HG03066 (cell line): ENCODE measurements around the gene ARMH1.
"Not testable (repeated sequence)": the region's sequence is repeated elsewhere in the genome, so short reads cannot be mapped to it uniquely, and the experiment has no call there.

Experiments
- ATAC-seq: cut with Tn5 transposase; IDR thresholded peaks from one replicate; pipeline ENCODE4 v1.9.1; 2021; ENCODE audit warnings: low read depth; ENCODE audit not compliant: unreplicated experiment

The ARMH1 gene

GRCh38 chr1:44664730-44665370 is 9.7 kb upstream of the ARMH1 start:
- ATAC-seq = no peak

GRCh38 chr1:44666719-44667118 is 7.8 kb upstream of the ARMH1 start:
- not testable (repeated sequence) for ATAC-seq

GRCh38 chr1:44670751-44671640 is 3.5 kb upstream of the ARMH1 start:
- ATAC-seq = no peak

GRCh38 chr1:44672254-44672955 is 2.1 kb upstream of the ARMH1 start:
- ATAC-seq = no peak

GRCh38 chr1:44672961-44673674 is 1.4 kb upstream of the ARMH1 start:
- no peak for ATAC-seq

- peak; percentile 6 for ATAC-seq
Measured at GRCh38 chr1:44673675-44674112, 820 bp upstream of the ARMH1 start.

GRCh38 chr1:44675186-44675585 is 672 bp downstream of the ARMH1 start:
- ATAC-seq = no peak

GRCh38 chr1:44676484-44677200 is 2.1 kb downstream of the ARMH1 start:
- ATAC-seq = no peak

GRCh38 chr1:44677201-44677766 is 2.8 kb downstream of the ARMH1 start:
- no peak for ATAC-seq

- no peak for ATAC-seq
Measured at GRCh38 chr1:44678120-44678519, 3.6 kb downstream of the ARMH1 start.

GRCh38 chr1:44678626-44679025 is 4.1 kb downstream of the ARMH1 start:
- ATAC-seq = no peak

GRCh38 chr1:44679468-44679867 is 5.0 kb downstream of the ARMH1 start:
- no peak for ATAC-seq

- no peak for ATAC-seq
Measured at GRCh38 chr1:44681905-44682882, 7.7 kb downstream of the ARMH1 start.

- no peak for ATAC-seq
Measured at GRCh38 chr1:44682883-44683265, 8.4 kb downstream of the ARMH1 start.

- ATAC-seq = peak; percentile 84
Measured at GRCh38 chr1:44684525-44684924, 10.0 kb downstream of the ARMH1 start.

GRCh38 chr1:44685218-44685617 is 10.7 kb downstream of the ARMH1 start:
- ATAC-seq = no peak

- ATAC-seq = no peak
Measured at GRCh38 chr1:44685881-44686280, 11.4 kb downstream of the ARMH1 start.

- ATAC-seq = no peak
Measured at GRCh38 chr1:44688760-44689446, 14.4 kb downstream of the ARMH1 start.
